CD1c-positive myeloid dendritic cell (primary cell): ENCODE measurements around the gene MS4A7.
"Not testable (repeated sequence)": the region's sequence is repeated elsewhere in the genome, so short reads cannot be mapped to it uniquely, and the experiment has no call there.

Source experiments
- DNase-seq: peaks from one replicate; pipeline ENCODE4 v3.0.0-alpha.2; 2016; ENCODE audit errors: extremely low spot score

Gene MS4A7

DNA sequence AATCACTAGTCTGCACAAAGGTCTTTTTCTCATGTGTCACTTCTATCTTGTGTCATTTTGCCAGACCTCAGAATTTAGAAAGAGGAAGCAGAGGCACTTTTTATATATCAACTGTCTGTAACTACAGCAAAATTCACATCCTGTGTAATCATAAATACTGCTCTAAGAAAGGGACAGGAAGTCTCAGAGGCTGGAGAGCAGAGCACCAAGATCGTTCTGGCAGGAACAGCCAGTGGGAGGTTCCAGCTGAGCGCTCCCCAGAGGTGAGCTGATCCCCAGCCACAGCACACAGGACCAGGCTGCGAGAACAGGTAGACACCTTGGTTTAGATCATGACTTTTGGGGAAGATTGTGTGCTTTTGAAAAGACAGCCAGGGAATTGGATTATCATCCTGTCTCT lies at the start of gene MS4A7:
MS4A7 (plus strand) TSS at position 179 of the 400 bp plus-strand sequence. CDS start 4,610 bp downstream, outside the sequence.
- DNase-seq = peak; percentile 89

DNA sequence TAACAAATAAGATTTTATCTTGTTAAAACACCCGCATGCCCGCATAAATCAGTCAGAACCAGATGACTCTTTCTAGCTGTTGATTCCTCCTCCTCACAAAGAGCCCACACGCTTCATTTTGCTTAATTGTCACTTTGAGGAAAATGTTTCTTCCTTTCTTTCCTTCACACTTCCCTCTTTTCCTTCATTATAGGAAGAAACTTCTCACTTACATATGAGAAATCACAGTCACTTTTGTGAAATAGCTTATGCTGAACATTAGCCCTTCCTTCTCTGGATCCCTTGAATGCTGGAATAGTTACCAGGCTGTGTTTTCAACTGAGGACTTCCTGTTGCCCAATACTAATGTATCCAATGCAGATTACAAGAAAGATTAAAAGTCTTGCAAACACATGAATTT lies 45.5 kb upstream of the MS4A7 start:
- DNase-seq = peak; percentile 46

DNA sequence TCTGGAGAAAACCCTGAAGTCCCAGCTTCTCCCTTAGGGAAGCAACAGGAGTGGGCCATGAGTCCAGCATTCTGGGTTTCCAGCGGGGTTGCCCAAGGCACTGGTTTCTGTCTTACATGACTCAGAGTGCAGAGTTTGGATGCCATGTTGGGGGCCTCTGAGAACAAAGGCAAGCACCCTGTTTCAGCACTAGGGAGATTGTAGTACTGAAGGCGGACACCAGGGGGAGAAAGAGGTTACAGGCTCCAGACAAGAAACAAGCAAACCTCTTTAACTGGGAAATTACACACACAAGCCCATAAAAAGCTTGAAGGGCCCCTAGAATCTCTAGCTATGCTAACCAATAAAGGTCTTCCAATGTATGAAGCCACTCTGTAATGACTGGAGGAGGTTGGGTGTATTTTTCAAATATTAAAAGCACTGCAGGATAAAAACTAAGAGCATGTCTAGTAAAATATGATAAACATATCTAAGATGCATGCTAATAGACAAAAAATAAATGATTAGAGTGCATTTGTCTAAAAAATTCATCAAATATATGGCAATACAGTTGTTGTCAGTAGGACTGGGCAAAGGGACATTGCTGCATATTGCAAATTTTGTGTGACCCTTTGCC lies 44.2 kb upstream of the MS4A7 start:
- DNase-seq = peak; percentile 79

DNA sequence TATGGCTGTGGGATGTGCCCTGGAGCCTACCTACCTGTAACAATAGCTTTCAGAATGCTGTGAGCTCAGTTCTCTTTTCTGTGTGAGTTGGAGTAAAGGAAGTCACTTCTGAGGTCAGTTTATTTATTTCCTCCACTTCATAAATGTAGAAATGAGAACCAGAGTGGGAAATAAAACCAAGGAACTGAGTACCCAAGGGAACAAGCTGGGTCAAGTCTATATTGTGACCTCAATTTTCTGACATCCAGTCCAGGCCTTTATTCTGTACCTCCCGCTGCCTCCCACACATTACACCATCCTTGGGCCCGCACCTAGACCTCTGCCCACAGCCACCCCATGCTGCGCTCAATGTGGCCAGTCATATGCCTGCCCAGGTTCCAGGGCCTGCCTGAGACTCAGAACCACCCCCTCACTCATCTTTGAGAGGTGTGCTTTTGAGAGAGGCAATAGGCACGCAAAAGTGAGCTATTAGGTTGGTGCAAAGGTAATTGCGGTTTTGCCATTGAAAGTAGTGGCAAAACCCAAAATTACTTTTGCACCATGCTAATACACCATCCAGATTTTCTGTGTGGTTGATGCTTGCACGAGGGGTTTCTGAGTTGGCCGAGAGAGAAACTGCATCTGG lies 41.5 kb upstream of the MS4A7 start:
- peak; percentile 56 for DNase-seq

GRCh38 chr11:60338053-60338452 lies 40.3 kb upstream of the MS4A7 start:
- DNase-seq = no peak

DNA sequence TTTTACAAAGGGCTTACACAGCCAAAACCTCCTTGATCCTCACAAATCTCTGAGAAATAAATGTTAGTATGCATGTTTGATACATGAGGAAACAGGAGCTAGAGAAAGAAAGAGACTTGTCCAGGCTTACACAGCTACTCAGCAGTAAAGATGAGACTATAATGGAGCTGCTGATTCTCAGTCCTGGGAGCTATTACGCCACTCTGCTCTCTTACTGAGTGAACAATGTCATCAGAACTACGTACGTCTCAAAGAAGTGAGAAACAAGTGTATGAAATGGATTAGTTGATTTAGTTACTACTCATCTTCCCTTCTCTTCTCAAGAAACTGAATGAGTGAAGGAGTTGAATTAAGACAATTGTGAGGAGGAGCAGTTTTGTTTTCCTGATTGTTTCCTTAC lies 39.0 kb upstream of the MS4A7 start:
- no peak for DNase-seq

DNA sequence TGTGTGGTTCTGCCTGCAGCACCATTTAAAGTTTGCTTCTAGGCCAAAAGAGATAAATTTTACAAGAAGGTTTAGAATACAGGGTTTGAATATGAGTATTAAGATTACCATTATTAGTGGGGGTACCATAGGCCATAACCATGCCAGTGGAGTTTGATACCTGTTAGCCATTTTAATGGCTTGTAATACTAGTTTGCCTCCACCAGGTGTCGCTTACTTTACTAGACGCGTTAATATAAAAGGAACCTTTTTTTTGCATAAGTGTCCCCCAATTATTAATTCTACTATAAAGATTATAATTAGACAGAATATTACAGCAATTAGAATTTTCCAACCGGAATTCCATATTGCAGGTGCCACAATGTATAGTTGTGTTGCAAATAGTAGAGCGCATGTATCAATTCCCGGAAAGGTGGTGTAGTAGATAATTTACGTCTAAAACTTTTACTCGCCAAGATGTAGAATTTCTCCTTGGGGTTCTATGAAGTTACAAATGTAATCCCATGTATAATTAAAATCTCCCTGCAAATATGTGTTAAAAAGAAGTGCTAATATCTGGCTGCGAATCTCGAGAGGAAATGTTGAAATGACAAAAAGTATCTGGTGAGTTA lies 35.1 kb upstream of the MS4A7 start:
- peak; percentile 65 for DNase-seq

DNA sequence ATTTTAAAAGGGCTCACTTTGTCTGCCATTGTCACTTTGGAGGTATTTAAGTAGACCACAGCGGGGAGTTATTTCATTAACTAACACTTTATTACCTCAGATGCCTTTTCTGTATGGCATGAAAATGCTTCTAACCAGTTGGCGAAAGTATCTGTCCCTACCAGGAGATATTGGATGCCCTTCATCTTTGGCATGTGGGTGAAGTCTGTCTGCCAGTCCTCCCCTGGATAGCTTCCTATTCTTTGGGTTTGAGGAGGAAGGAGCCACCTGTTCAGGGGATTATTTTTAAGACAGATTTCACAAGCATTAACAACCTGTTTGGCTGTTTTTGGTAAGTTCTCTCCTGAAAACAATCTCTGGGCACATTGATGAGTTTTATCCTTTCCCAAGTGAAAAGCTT lies 34.2 kb upstream of the MS4A7 start:
- no peak for DNase-seq

DNA sequence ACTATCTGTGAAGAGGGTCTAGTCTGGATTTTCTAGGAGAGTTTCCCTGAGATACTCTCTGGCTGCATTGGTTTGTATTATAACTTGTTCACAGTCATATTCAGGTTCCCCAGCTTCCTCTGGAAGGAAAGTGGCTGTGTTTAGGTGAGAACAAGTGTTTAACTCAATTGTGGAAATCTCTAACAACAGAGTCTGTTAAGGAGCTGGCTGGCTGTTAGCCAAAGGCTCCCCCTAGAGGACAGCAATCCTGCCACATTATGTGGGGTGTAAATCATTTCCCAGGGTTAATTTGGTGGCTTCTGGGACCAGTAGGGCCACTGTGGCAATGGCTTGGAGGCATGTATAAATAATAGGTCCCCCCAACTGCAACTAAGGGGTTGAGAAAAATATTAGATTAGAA lies 32.8 kb upstream of the MS4A7 start:
- peak; percentile 52 for DNase-seq

DNA sequence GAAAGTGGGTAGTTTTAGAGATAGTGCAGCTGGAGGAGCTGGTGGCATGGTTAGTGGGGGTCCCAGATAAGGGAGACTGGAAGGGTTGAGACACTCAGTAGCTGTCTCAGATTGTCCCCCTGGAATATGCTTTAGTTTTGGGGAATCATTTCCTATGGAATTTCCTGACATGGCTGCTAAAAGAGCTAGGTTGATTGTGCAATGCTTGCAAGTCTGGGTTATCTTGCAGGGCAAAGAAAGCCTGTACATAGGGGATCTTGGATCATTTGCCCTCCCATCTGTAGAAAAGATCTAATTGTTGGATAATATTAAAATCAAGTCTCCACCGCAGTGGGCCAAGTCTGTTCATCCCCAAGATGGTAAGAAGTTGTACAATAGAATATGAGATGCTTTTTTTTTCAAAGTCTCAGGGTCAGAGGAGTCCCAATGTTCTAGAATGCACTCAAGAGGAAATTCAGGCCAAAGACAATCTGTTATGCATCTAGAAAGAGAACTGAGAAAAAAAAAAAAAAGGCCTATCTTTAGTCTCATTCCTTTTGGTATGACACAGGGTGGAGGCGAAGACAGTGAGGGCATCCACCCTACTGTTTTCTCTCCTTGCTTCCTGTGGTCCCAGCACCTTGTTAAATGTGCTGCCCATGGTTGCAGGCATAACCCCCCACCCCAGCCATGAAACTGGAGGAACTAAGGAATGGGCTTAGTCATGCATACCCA lies 31.1 kb upstream of the MS4A7 start:
- peak; percentile 19 for DNase-seq

GRCh38 chr11:60348116-60348515 lies 30.2 kb upstream of the MS4A7 start:
- no peak for DNase-seq

GRCh38 chr11:60349990-60350389 lies 28.3 kb upstream of the MS4A7 start:
- DNase-seq = peak; percentile 48

DNA sequence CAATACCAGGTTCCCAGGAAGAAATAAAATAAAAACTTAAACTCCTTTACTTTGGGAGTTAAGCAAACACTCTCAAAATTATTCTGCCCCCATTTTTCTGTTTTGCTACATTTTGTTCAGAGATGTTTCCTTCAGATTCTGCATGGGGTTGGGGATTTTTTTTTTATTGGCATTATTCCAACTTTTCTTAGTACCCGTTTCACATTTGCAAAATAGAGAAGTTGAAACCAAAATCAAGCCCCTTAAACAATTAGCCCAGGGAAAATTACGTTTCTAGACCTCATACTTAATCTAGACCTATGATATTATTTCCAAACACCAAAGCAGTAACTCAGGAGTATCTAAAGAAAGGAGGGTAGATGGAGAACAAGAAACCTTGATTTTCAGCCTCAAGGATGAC lies 20.6 kb upstream of the MS4A7 start:
- DNase-seq = peak; percentile 47

GRCh38 chr11:60360621-60361020 lies 17.7 kb upstream of the MS4A7 start:
- no peak for DNase-seq

GRCh38 chr11:60362241-60362640 lies 16.1 kb upstream of the MS4A7 start:
- peak; percentile 25 for DNase-seq

DNA sequence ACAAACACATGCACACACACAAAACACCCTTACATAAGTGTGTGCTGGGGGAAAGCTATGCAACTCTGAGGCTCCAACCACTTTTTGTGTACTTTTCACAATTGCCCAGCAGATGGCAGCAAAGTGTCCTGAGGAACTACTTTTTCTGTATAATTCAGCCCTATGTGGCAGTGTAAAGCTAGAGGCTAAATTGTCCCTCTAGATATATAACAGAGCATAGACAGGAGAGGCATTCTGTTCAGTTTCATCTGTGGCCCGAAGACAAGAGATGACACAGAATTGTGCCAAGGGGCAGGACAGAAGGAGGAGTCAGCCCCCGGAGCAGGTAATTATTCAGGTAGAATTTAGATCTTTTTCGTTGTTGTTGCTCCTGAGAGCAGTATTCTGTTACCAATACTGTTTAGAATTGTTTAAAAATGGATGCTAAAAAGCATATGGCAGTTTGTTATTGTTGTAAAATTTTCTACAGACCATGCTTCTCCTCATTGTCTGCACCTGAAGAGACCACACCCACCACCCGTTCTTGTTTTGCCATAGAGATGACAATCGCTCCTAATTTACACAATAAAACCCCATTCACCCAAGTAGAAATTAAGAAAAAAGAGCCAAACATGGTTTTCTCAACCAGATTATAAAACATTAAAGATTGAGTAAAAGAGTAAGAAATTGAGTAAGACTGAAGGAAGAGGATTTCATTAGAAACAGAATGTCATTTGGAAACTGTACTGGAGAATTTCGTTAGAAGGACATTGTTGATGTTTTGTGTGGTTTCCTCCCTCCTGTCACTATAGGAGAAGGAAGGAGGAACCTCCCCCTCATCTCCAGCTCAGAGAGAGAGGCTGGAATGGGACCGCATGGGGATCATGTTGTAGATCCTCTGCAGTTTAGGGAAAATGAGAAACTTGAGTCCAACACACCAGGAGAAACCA lies 14.5 kb upstream of the MS4A7 start:
- DNase-seq = peak; percentile 91

- DNase-seq = not testable (repeated sequence)
Observed at GRCh38 chr11:60366262-60366904, 11.9 kb upstream of the MS4A7 start.

DNA sequence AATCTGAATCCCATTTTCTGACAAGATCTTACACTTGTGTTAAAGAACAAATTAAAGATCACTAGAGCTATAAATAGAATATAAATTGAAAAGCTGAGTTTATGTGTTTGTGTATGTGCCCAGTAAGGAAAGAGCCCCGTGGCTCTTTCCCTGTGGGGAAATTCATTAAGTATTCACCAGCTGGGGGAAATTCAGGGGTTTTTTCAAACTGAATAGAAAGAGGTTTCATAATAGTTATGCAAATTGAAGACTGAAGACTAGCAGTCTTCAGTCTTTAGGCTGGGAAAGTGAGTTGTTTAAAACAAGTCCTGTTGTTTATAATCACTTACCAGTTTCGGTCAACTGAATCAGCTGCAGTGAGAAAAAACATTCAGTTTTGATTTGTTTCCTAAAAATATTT lies 11.3 kb upstream of the MS4A7 start:
- peak; percentile 56 for DNase-seq

GRCh38 chr11:60367896-60368295 lies 10.4 kb upstream of the MS4A7 start:
- no peak for DNase-seq

- no peak for DNase-seq
Observed at GRCh38 chr11:60370252-60370810, 8.0 kb upstream of the MS4A7 start.

DNA sequence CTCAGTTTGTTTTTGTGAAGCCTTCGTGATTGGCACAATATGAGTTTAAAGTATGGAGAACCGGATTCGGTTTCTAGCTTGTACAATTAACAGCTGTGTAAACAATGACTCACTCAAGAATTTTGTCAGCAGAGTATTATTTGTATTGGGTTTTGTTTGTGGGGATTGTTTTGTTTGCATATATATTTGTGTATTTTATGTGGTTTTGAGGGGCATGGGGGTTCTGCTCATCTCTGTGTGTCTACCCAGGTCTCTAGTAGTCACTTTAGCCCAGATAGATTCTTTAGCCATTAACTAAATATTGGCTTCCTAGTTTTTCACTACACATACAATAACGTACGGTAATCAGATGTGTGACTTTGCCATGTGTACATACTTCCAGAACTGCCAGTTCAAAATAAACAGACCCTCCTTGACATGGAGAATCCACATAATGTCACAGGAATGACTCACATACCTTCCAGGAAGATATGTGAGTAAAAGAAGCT lies 7.5 kb upstream of the MS4A7 start:
- DNase-seq = no peak
